ENCODE results near the gene CACNG1. TPM values are rescaled to one million over a fixed set of nuclear protein-coding genes. Genes with fewer than 3 reads are reported as not detected.

CACNG1 gene
- polyA plus RNA-seq, 2 donors: not detected

DNA sequence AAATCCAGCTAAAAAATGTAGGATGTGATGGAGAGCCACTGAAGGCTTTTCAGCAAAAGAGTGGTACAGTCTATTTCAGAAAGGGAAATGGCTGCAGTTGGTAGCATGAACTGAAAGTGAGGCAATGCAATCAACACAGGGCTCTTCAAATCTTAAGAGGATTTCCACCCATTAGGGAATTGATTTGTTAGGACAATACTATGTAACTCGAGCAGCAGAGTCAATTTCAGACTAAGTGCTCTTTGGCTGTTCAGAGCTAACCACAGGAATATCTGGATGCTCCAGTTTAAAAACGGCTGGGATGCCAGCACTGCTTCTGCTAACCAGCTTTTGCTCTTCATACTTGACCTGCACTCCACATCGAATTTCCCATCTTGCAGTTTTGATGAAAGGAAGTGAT is 24.6 kb downstream of the CACNG1 start:
- Histone ChIP-seq H3K27me3 (ENCODE audit: control insufficient read depth in 1 of 2, insufficient read depth in 2 of 2, low read length in 2 of 2) (no peaks in the 10 kb centered on the region), H3K4me1 (ENCODE audit: control insufficient read depth in 2 of 2, insufficient read depth in 2 of 2, low read length in 1 of 2) (no peaks in the 10 kb centered on the region), H3K36me3 (ENCODE audit: control insufficient read depth in 2 of 2, insufficient read depth in 2 of 2, low read length in 1 of 2) (no peaks in the 10 kb centered on the region), H3K27ac (ENCODE audit: low read depth in 2 of 2, low read length in 1 of 2) (no peak overlapping the region), H3K4me3 (ENCODE audit: low read depth in 1 of 2, low read length in 2 of 2) (no peak overlapping the region), H3K9me3 (ENCODE audit: control insufficient read depth in 2 of 2, insufficient read depth in 1 of 2, low read depth in 1 of 2, low read length in 1 of 2) (no peaks in the 10 kb centered on the region)
- 66 to 72% methylated on average over 3 of the region's 3 CpGs for WGBS, 2 donors

DNA sequence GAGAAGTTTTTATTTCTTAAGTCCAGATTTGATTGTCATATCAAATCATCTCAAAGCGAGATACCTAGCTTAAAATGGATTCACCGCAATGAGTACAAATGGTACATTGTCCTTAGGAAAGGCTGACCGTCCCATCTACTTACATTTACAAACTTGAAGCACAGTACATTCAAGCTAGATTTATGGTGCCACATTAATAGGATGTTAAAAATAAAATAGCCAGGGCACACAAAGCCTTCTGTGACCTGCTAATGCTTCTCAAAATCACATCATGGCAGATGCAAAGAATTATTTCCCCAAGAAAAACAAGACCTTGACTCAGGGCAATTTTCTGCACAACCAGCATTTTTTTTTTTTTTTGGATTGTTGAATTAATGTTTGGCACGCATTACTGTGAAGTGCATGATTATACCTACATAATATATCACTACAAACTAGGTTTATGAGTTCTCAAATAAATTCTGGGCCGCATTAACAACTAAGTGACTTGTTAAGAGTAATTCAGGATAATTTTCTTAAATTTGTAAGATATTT is 25.3 kb downstream of the CACNG1 start:
- H3K27ac ChIP-seq (ENCODE audit: low read depth in 2 of 2, low read length in 1 of 2): no peak overlapping the region
- no peaks in the 10 kb centered on the region for H3K36me3 ChIP-seq (ENCODE audit: control insufficient read depth in 2 of 2, insufficient read depth in 2 of 2, low read length in 1 of 2)
- 95 to 97% methylated on average over 5 of the region's 5 CpGs for WGBS, 2 donors
- no peaks in the 10 kb centered on the region for H3K9me3 ChIP-seq (ENCODE audit: control insufficient read depth in 2 of 2, insufficient read depth in 1 of 2, low read depth in 1 of 2, low read length in 1 of 2)
- no peaks in the 10 kb centered on the region for H3K4me1 ChIP-seq (ENCODE audit: control insufficient read depth in 2 of 2, insufficient read depth in 2 of 2, low read length in 1 of 2)
- H3K27me3 ChIP-seq (ENCODE audit: control insufficient read depth in 1 of 2, insufficient read depth in 2 of 2, low read length in 2 of 2): no peaks in the 10 kb centered on the region
- no peak overlapping the region for H3K4me3 ChIP-seq (ENCODE audit: low read depth in 1 of 2, low read length in 2 of 2)

DNA sequence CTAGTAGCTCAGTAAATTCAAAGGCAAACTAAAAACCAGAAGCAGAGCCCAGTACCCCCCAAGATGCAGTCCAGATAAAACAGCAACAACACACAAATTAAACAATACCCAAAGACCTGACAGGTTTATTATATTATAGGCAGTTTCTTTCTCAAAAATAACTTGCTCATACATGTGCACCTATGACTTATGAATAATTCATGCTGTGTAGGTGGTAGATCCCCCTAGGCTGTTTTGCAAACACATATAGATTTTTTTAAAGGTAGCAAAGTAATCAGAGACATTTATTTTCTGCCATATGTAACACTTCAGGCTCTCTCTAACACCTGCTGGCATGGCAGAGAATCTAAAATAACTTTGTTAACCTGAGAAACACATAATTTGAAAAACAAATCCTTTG is 27.2 kb downstream of the CACNG1 start:
- Histone ChIP-seq H3K4me1 (ENCODE audit: control insufficient read depth in 2 of 2, insufficient read depth in 2 of 2, low read length in 1 of 2) (no peaks in the 10 kb centered on the region), H3K4me3 (ENCODE audit: low read depth in 1 of 2, low read length in 2 of 2) (no peak overlapping the region), H3K9me3 (ENCODE audit: control insufficient read depth in 2 of 2, insufficient read depth in 1 of 2, low read depth in 1 of 2, low read length in 1 of 2) (no peaks in the 10 kb centered on the region), H3K36me3 (ENCODE audit: control insufficient read depth in 2 of 2, insufficient read depth in 2 of 2, low read length in 1 of 2) (peaks cover 0 to 3% of the 10 kb centered on the region in 2 donors), H3K27me3 (ENCODE audit: control insufficient read depth in 1 of 2, insufficient read depth in 2 of 2, low read length in 2 of 2) (no peaks in the 10 kb centered on the region), H3K27ac (ENCODE audit: low read depth in 2 of 2, low read length in 1 of 2) (no peak overlapping the region)

DNA sequence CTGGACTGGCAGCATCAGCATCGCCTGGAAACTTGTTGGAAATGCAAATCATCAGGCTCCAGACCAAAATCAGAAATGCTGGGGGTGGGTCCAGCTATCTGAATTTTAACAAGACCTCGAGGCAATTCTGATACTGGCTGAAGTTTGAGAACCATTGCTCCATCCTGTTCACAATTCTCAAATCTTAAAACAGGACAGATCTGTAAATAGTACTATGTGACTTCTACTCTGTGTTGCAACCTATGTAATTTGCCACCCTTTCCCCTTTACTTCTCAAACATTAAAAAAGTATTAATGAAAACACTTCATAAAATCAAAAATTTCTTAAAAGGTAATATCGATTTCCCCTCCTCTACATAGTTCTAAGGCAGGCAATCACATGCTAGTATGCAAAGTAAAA is 28.5 kb downstream of the CACNG1 start:
- Histone ChIP-seq H3K9me3 (ENCODE audit: control insufficient read depth in 2 of 2, insufficient read depth in 1 of 2, low read depth in 1 of 2, low read length in 1 of 2) (no peaks in the 10 kb centered on the region), H3K4me1 (ENCODE audit: control insufficient read depth in 2 of 2, insufficient read depth in 2 of 2, low read length in 1 of 2) (no peaks in the 10 kb centered on the region), H3K4me3 (ENCODE audit: low read depth in 1 of 2, low read length in 2 of 2) (no peak overlapping the region), H3K27ac (ENCODE audit: low read depth in 2 of 2, low read length in 1 of 2) (no peak overlapping the region), H3K36me3 (ENCODE audit: control insufficient read depth in 2 of 2, insufficient read depth in 2 of 2, low read length in 1 of 2) (peaks cover 0 to 3% of the 10 kb centered on the region in 2 donors), H3K27me3 (ENCODE audit: control insufficient read depth in 1 of 2, insufficient read depth in 2 of 2, low read length in 2 of 2) (no peaks in the 10 kb centered on the region)
- WGBS, 2 donors: 84 to 88% methylated on average over 3 of the region's 3 CpGs

DNA sequence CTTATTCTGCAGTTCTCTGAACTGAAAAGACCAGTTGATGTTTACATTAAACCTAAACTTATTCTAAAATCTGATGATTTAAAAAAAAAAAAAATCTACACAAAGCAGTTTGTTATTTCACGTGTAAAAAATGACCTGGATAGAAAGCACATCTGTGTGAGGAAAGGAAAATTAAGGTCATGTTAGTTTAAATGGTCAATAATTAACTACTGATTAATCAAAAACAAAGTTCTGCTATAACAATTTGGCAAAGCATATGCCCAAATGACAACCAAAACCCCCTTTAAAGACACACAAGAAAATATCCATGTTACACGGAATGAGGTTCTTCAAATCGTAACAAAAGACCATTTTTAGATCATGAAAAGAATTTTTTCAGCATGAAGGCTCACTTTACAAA is 30.4 kb downstream of the CACNG1 start:
- no peak overlapping the region for H3K27ac ChIP-seq (ENCODE audit: low read depth in 2 of 2, low read length in 1 of 2)
- H3K27me3 ChIP-seq (ENCODE audit: control insufficient read depth in 1 of 2, insufficient read depth in 2 of 2, low read length in 2 of 2): no peaks in the 10 kb centered on the region
- 59 to 88% methylated on average over 3 of the region's 3 CpGs for WGBS, 2 donors
- no peak overlapping the region for H3K4me3 ChIP-seq (ENCODE audit: low read depth in 1 of 2, low read length in 2 of 2)
- H3K9me3 ChIP-seq (ENCODE audit: control insufficient read depth in 2 of 2, insufficient read depth in 1 of 2, low read depth in 1 of 2, low read length in 1 of 2): no peaks in the 10 kb centered on the region
- peaks cover 0 to 9% of the 10 kb centered on the region in 2 donors for H3K36me3 ChIP-seq (ENCODE audit: control insufficient read depth in 2 of 2, insufficient read depth in 2 of 2, low read length in 1 of 2)
- no peaks in the 10 kb centered on the region for H3K4me1 ChIP-seq (ENCODE audit: control insufficient read depth in 2 of 2, insufficient read depth in 2 of 2, low read length in 1 of 2)

DNA sequence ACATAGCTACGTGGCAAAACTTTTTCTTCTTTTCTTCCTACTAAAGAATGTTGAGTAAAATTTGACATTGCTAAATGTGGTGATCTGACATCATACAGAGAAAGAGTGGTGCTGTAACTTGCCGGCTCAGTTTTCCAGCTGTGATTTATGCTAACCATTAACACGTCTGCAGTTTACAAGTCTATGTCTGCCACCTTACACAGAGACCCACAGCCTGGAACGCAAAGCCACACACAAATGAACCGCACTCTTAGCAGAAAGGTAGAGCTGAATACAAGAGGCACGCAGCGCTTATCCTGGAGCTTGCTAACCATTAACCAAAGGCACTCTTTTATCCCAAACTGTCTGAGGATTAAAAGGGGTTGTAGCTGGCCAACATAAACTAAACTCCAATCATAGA is 31.9 kb downstream of the CACNG1 start:
- Histone ChIP-seq H3K4me3 (ENCODE audit: low read depth in 1 of 2, low read length in 2 of 2) (no peak overlapping the region), H3K27me3 (ENCODE audit: control insufficient read depth in 1 of 2, insufficient read depth in 2 of 2, low read length in 2 of 2) (no peaks in the 10 kb centered on the region), H3K36me3 (ENCODE audit: control insufficient read depth in 2 of 2, insufficient read depth in 2 of 2, low read length in 1 of 2) (peaks cover 0 to 9% of the 10 kb centered on the region in 2 donors), H3K4me1 (ENCODE audit: control insufficient read depth in 2 of 2, insufficient read depth in 2 of 2, low read length in 1 of 2) (no peaks in the 10 kb centered on the region), H3K9me3 (ENCODE audit: control insufficient read depth in 2 of 2, insufficient read depth in 1 of 2, low read depth in 1 of 2, low read length in 1 of 2) (no peaks in the 10 kb centered on the region), H3K27ac (ENCODE audit: low read depth in 2 of 2, low read length in 1 of 2) (no peak overlapping the region)
- WGBS, 2 donors: 60 to 79% methylated on average over 7 of the region's 7 CpGs

DNA sequence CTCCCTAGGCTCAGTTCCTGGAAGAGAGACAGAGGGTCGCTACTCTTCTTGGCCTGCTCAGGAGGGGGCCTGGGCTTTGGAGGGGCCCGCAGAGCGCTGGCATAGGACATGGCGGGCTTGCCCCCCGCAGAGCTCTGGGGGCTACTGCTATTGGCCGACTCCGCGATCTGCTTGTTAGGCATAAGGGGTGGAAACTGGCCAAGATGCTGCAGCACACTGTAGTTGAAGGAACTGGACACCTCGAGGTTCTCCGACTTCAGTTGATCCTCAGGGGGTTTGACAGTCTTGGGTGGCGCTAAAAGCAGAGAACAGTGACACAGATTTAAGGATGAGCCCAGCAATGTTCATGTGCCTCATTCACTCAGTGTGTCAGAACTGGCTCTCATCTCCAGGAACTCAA is 33.9 kb downstream of the CACNG1 start:
- Histone ChIP-seq H3K9me3 (ENCODE audit: control insufficient read depth in 2 of 2, insufficient read depth in 1 of 2, low read depth in 1 of 2, low read length in 1 of 2) (no peaks in the 10 kb centered on the region), H3K27ac (ENCODE audit: low read depth in 2 of 2, low read length in 1 of 2) (no peak overlapping the region), H3K4me3 (ENCODE audit: low read depth in 1 of 2, low read length in 2 of 2) (no peak overlapping the region), H3K27me3 (ENCODE audit: control insufficient read depth in 1 of 2, insufficient read depth in 2 of 2, low read length in 2 of 2) (no peaks in the 10 kb centered on the region), H3K36me3 (ENCODE audit: control insufficient read depth in 2 of 2, insufficient read depth in 2 of 2, low read length in 1 of 2) (peaks cover 0 to 9% of the 10 kb centered on the region in 2 donors), H3K4me1 (ENCODE audit: control insufficient read depth in 2 of 2, insufficient read depth in 2 of 2, low read length in 1 of 2) (no peaks in the 10 kb centered on the region)
- 97 to 98% methylated on average over 10 to 11 of the region's 11 CpGs for WGBS, 2 donors

DNA sequence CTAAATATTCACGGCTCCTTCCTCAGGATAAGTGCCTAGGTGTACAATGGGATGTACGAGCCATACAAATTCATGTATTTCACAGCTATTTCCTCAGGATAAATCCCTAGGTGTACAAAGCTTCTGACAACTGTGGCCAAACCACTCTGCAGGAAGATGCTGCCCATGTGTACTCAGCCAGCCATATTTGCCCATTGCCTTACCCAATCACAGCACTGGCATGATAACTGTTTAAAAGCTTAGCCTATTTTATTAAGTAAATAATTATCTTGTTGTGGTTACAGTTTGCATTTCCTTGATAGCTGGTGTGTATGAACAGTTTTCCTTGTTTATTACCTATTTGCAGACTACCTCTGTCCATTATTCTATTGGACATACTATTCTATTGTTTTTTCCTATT is 35.1 kb downstream of the CACNG1 start:
- WGBS, 2 donors: 92 to 96% methylated on average over 2 of the region's 2 CpGs

DNA sequence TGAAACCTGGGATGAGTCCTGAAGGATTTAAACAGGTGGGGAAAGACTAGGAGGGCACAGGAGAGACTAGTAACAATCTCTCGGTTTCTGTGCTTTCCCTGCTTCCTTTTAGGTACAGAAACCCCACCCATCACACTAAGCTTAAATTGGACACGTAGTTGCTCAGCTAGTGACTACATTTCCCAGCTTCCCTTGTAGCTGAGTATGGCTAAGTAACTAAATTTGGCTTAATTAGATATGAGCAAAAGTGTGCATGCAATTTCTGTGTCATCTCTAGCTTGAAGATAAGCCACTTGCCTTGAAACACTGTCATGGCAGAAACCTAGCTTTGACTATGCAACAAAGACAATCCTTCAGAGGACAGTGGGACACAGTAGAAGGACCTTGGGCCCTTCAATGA is 36.5 kb downstream of the CACNG1 start:
- no peaks in the 10 kb centered on the region for H3K4me1 ChIP-seq (ENCODE audit: control insufficient read depth in 2 of 2, insufficient read depth in 2 of 2, low read length in 1 of 2)
- 85 to 87% methylated on average over 2 of the region's 2 CpGs for WGBS, 2 donors
- H3K4me3 ChIP-seq (ENCODE audit: low read depth in 1 of 2, low read length in 2 of 2): no peak overlapping the region
- H3K27me3 ChIP-seq (ENCODE audit: control insufficient read depth in 1 of 2, insufficient read depth in 2 of 2, low read length in 2 of 2): no peaks in the 10 kb centered on the region
- H3K9me3 ChIP-seq (ENCODE audit: control insufficient read depth in 2 of 2, insufficient read depth in 1 of 2, low read depth in 1 of 2, low read length in 1 of 2): no peaks in the 10 kb centered on the region
- no peak overlapping the region for H3K27ac ChIP-seq (ENCODE audit: low read depth in 2 of 2, low read length in 1 of 2)
- peaks cover 0 to 9% of the 10 kb centered on the region in 2 donors for H3K36me3 ChIP-seq (ENCODE audit: control insufficient read depth in 2 of 2, insufficient read depth in 2 of 2, low read length in 1 of 2)

More for the DNA sequence above, 35.1 kb downstream of the CACNG1 start:
- Histone ChIP-seq H3K36me3 (ENCODE audit: control insufficient read depth in 2 of 2, insufficient read depth in 2 of 2, low read length in 1 of 2) (peaks cover 0 to 9% of the 10 kb centered on the region in 2 donors), H3K4me1 (ENCODE audit: control insufficient read depth in 2 of 2, insufficient read depth in 2 of 2, low read length in 1 of 2) (no peaks in the 10 kb centered on the region), H3K4me3 (ENCODE audit: low read depth in 1 of 2, low read length in 2 of 2) (no peak overlapping the region), H3K27ac (ENCODE audit: low read depth in 2 of 2, low read length in 1 of 2) (no peak overlapping the region), H3K9me3 (ENCODE audit: control insufficient read depth in 2 of 2, insufficient read depth in 1 of 2, low read depth in 1 of 2, low read length in 1 of 2) (no peaks in the 10 kb centered on the region), H3K27me3 (ENCODE audit: control insufficient read depth in 1 of 2, insufficient read depth in 2 of 2, low read length in 2 of 2) (no peaks in the 10 kb centered on the region)

DNA sequence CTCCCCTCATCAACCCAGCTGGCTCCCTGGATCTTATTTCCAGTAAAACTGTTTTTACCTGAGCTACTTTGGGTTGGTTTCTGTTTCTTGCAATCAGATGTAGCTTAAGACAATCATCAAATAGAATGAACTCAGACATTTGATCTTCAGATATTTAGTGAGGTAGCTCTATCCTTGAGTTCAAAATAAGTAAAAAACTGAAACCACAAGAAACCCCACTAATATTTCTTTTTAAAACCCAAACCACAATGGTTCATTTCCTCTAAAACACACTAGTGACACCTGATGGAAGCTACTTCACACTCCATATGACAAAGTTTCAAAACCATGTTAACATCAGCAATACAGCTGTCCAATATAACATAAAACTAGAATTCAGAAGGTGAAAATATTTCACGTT is 37.8 kb downstream of the CACNG1 start:
- 52 to 70% methylated on average over 1 of the region's 1 CpG for WGBS, 2 donors

More for the DNA sequence above, 37.8 kb downstream of the CACNG1 start:
- no peaks in the 10 kb centered on the region for H3K27me3 ChIP-seq (ENCODE audit: control insufficient read depth in 1 of 2, insufficient read depth in 2 of 2, low read length in 2 of 2)
- no peaks in the 10 kb centered on the region for H3K4me1 ChIP-seq (ENCODE audit: control insufficient read depth in 2 of 2, insufficient read depth in 2 of 2, low read length in 1 of 2)
- no peak overlapping the region for H3K27ac ChIP-seq (ENCODE audit: low read depth in 2 of 2, low read length in 1 of 2)
- H3K4me3 ChIP-seq (ENCODE audit: low read depth in 1 of 2, low read length in 2 of 2): no peak overlapping the region
- H3K9me3 ChIP-seq (ENCODE audit: control insufficient read depth in 2 of 2, insufficient read depth in 1 of 2, low read depth in 1 of 2, low read length in 1 of 2): no peaks in the 10 kb centered on the region
- peaks cover 0 to 6% of the 10 kb centered on the region in 2 donors for H3K36me3 ChIP-seq (ENCODE audit: control insufficient read depth in 2 of 2, insufficient read depth in 2 of 2, low read length in 1 of 2)

Measured in esophagus (tissue), 2 donors.